Esophagus (tissue), 2 donors: Measurements from ENCODE around the gene CHCHD3. TPM values are rescaled to one million over a fixed set of nuclear protein-coding genes. Genes with fewer than 3 reads are reported as not detected.
"Not testable (repeated sequence)": the region's sequence is repeated elsewhere in the genome, so short reads cannot be mapped to it uniquely, and the experiment has no call there.

Source experiments
- H3K27ac ChIP-seq, 2 donors: one replicate each; pipeline ENCODE4 v1.5.1; 2013; ENCODE audit warnings: low read depth in 2 of 2, mild to moderate bottlenecking in 2 of 2, inconsistent platforms in 1 of 2, low read length in 1 of 2, moderate library complexity in 1 of 2
- H3K27me3 ChIP-seq, 2 donors: one replicate each; pipeline ENCODE4 v1.6.1; 2013; ENCODE audit warnings: low read length in 2 of 2, control low read depth in 1 of 2, mild to moderate bottlenecking in 1 of 2; ENCODE audit not compliant: insufficient read depth in 2 of 2, control insufficient read depth in 1 of 2
- H3K36me3 ChIP-seq, 2 donors: one replicate each; pipeline ENCODE4 v1.6.1; 2013; ENCODE audit warnings: low read length in 1 of 2; ENCODE audit not compliant: control insufficient read depth in 2 of 2, insufficient read depth in 2 of 2
- H3K4me1 ChIP-seq, 2 donors: one replicate each; pipeline ENCODE4 v1.6.1; 2013; ENCODE audit warnings: low read length in 1 of 2; ENCODE audit not compliant: control insufficient read depth in 2 of 2, insufficient read depth in 2 of 2
- H3K4me3 ChIP-seq, 2 donors: one replicate each; pipeline ENCODE4 v1.5.1; 2013; ENCODE audit warnings: low read length in 2 of 2, mild to moderate bottlenecking in 2 of 2, low read depth in 1 of 2, moderate library complexity in 1 of 2
- H3K9me3 ChIP-seq, 2 donors: one replicate each; pipeline ENCODE4 v1.6.1; 2013; ENCODE audit warnings: mild to moderate bottlenecking in 2 of 2, low read depth in 1 of 2, low read length in 1 of 2, moderate library complexity in 1 of 2; ENCODE audit not compliant: control insufficient read depth in 2 of 2, insufficient read depth in 1 of 2
- WGBS, 2 donors: extraction: QIAGEN DNeasy Blood & Tissue Kit; methylation state at CpG; one replicate each; pipeline ENCODE4 v1.1.7; 2013; 5-methylcytosine and 5-hydroxymethylcytosine counted together
- polyA plus RNA-seq, 2 donors: library from polyadenylated mRNA; stranded (reverse); fragments of 200-250 nt; gene quantifications; one replicate each; pipeline ENCODE4 v1.2.3, GENCODE V29; 2013
- donor health status: healthy with polysubstance abuse.
- donor health status: Bipolar disorder and iron deficiency.

CHCHD3 gene
- polyA plus RNA-seq, 2 donors = 7.4 to 29.0 TPM

- no peaks in the 10 kb centered on the region for H3K4me1 ChIP-seq
- H3K36me3 ChIP-seq = no peaks in the 10 kb centered on the region
- no peak overlapping the region for H3K4me3 ChIP-seq
- WGBS, 2 donors = 70 to 75% methylated on average over 4 of the region's 4 CpGs
- H3K27me3 ChIP-seq = no peaks in the 10 kb centered on the region
- H3K27ac ChIP-seq = no peak overlapping the region
- H3K9me3 ChIP-seq = peaks cover 0 to 2% of the 10 kb centered on the region in 2 donors
Observed at GRCh38 chr7:132939495-132939894, 142.4 kb downstream of the CHCHD3 start.

- Histone ChIP-seq H3K36me3 (peaks cover 0 to 2% of the 10 kb centered on the region in 2 donors), H3K4me1 (no peaks in the 10 kb centered on the region), H3K9me3 (peaks cover 0 to 2% of the 10 kb centered on the region in 2 donors), H3K27ac (no peak overlapping the region), H3K27me3 (no peaks in the 10 kb centered on the region), H3K4me3 (no peak overlapping the region)
Observed at GRCh38 chr7:132937286-132937685, 144.6 kb downstream of the CHCHD3 start.

- no peak overlapping the region for H3K4me3 ChIP-seq
- H3K9me3 ChIP-seq = peaks cover 0 to 2% of the 10 kb centered on the region in 2 donors
- no peak overlapping the region for H3K27ac ChIP-seq
- peaks cover 0 to 2% of the 10 kb centered on the region in 2 donors for H3K36me3 ChIP-seq
- 94 to 97% methylated on average over 1 of the region's 1 CpG for WGBS, 2 donors
- H3K27me3 ChIP-seq = no peaks in the 10 kb centered on the region
- H3K4me1 ChIP-seq = no peaks in the 10 kb centered on the region
Observed at GRCh38 chr7:132935608-132936007, 146.3 kb downstream of the CHCHD3 start.

DNA sequence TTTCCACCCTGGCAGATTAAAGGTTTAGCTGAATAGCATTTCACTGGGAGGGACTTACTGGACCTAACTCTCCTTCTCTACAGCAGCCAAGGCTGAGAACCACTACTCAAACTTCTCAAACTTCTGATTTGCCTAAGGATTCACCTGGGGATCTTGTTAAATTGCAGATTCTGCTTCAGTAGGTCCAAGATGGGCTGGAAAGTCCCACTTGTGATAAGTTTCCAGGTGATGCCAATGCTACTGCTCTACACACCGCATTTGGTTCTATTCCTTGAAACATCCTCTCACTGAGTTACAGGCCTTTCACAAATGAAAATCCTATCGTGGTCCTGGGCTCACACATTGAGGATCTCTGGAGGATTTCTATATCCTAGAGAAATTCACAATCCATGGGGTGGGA is 147.9 kb downstream of the CHCHD3 start:
- Histone ChIP-seq H3K4me1 (no peaks in the 10 kb centered on the region), H3K9me3 (peaks cover 0 to 2% of the 10 kb centered on the region in 2 donors), H3K27ac (no peak overlapping the region), H3K27me3 (no peaks in the 10 kb centered on the region), H3K4me3 (no peak overlapping the region), H3K36me3 (peaks cover 0 to 2% of the 10 kb centered on the region in 2 donors)
- WGBS, 2 donors = 95 to 98% methylated on average over 2 of the region's 2 CpGs

DNA sequence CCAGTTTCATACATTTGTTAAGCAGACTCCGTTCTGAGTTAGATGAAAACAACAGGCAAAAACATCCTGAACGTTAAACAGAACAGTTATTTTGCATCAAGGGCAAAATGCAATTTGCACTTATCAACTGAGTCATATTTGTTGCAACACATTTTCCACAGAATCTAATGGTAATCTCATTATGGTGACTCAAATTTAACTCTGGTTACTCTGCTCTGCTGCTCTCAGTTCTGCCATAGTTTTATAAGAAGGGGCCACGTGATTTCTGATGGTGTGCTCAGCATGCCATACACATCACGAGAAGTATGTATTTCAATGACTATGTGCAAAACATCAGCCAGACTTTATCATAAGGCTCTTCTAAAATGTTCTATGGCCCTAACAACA is 148.8 kb downstream of the CHCHD3 start:
- Histone ChIP-seq H3K27ac (no peak overlapping the region), H3K36me3 (peaks cover 0 to 2% of the 10 kb centered on the region in 2 donors), H3K4me1 (no peaks in the 10 kb centered on the region), H3K9me3 (peaks cover 0 to 2% of the 10 kb centered on the region in 2 donors), H3K27me3 (no peaks in the 10 kb centered on the region), H3K4me3 (no peak overlapping the region)
- 81 to 84% methylated on average over 4 of the region's 4 CpGs for WGBS, 2 donors

GRCh38 chr7:132932296-132933071 is 149.4 kb downstream of the CHCHD3 start:
- WGBS, 2 donors = 90 to 94% methylated on average over 7 of the region's 7 CpGs

DNA sequence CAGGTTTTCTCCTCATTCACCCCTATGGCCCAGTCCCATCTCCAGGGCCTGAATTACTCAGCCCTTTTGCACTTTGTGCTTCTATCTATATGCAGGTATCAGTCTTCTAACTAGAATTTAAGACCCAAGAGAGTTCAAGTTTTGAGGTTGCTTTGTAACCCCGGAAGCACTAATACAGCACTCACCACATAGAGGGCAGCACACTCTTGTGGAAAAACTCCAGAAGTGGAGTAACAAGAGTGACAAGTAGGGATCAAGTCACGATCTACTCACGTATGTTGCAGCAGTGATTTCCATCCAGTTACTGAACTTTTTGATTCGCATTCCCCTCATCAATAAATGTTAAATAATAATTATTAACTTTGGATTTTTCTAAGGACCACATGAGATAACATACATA is 151.0 kb downstream of the CHCHD3 start:
- H3K36me3 ChIP-seq = peaks cover 0 to 3% of the 10 kb centered on the region in 2 donors
- H3K27me3 ChIP-seq = no peaks in the 10 kb centered on the region
- H3K27ac ChIP-seq = no peak overlapping the region
- no peaks in the 10 kb centered on the region for H3K4me1 ChIP-seq
- WGBS, 2 donors = 73 to 82% methylated on average over 4 of the region's 4 CpGs
- no peak overlapping the region for H3K4me3 ChIP-seq
- peaks cover 0 to 2% of the 10 kb centered on the region in 2 donors for H3K9me3 ChIP-seq

More at GRCh38 chr7:132932296-132933071, 149.4 kb downstream of the CHCHD3 start:
- H3K27ac ChIP-seq = peak overlapping the region in 1 of 2 donors; percentile 4
- H3K27me3 ChIP-seq = no peaks in the 10 kb centered on the region
- no peak overlapping the region for H3K4me3 ChIP-seq
- H3K9me3 ChIP-seq = peaks cover 0 to 2% of the 10 kb centered on the region in 2 donors
- no peaks in the 10 kb centered on the region for H3K4me1 ChIP-seq
- H3K36me3 ChIP-seq = peaks cover 0 to 2% of the 10 kb centered on the region in 2 donors

- H3K36me3 ChIP-seq, H3K9me3 ChIP-seq, H3K27ac ChIP-seq, H3K27me3 ChIP-seq, H3K4me3 ChIP-seq, H3K4me1 ChIP-seq: not testable (repeated sequence)
- WGBS, 2 donors = 85 to 91% methylated on average over 5 of the region's 5 CpGs
Observed at GRCh38 chr7:132929944-132930343, 151.9 kb downstream of the CHCHD3 start.

DNA sequence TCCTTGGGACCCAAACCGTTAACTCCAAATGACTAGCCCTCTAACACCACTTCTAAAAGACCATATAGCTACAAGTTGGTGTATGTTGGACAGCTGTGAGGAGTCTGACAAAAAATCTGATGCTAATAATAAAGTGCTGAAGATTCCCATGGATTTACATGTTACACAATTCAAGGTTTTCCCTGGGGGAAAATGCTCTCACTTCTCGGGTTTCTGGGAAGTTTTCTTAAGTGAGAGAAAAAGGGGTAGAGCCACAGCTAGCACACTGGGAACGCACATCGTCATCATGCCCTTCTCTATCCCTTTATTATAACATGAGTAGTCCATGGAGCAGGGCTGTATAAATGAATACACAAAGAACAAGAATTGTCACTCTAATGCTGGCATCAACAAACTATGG is 162.1 kb downstream of the CHCHD3 start:
- no peaks in the 10 kb centered on the region for H3K27me3 ChIP-seq
- H3K9me3 ChIP-seq = no peaks in the 10 kb centered on the region
- no peak overlapping the region for H3K27ac ChIP-seq
- H3K4me3 ChIP-seq = no peak overlapping the region
- no peaks in the 10 kb centered on the region for H3K4me1 ChIP-seq
- peaks cover 0 to 4% of the 10 kb centered on the region in 2 donors for H3K36me3 ChIP-seq
- WGBS, 2 donors = 94 to 97% methylated on average over 4 of the region's 4 CpGs

- Histone ChIP-seq H3K27me3 (no peaks in the 10 kb centered on the region), H3K4me3 (no peak overlapping the region), H3K9me3 (no peaks in the 10 kb centered on the region), H3K27ac (no peak overlapping the region), H3K4me1 (no peaks in the 10 kb centered on the region), H3K36me3 (peaks cover 3 to 4% of the 10 kb centered on the region in 2 donors)
- WGBS, 2 donors = 90 to 94% methylated on average over 2 of the region's 2 CpGs
Observed at GRCh38 chr7:132915647-132916046, 166.2 kb downstream of the CHCHD3 start.
